ENCODE data around the gene ARHGAP4. TPM values are rescaled to one million over a fixed set of nuclear protein-coding genes. Genes with fewer than 3 reads are reported as not detected.

Gene ARHGAP4
- total RNA-seq, 2 donors from 2014 or later: 147 to 158 TPM

DNA sequence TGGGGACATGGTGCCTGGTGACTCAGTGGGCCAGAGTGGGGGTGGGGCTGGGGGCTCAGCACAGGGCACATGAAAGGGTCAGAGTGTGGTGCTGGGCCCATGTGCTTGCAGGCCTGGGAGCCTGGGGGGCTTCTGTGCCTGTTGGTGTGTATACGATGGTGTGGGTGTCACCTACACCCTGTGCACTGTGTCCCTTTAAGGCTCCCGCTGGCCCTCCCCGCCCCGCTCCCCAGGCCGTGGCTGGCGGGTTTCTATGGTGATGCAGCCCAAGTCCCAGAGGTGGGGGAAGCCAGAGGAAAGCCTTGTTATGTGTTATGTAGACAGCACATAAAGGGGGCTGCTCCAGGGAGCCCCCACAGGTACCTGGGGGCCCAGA, 45.6 kb downstream of the ARHGAP4 start:
- DNase-seq: no peak
- H3K9me3 Mint-ChIP-seq: peaks cover 0 to 2% of the 10 kb centered on the region in 2 donors

DNA sequence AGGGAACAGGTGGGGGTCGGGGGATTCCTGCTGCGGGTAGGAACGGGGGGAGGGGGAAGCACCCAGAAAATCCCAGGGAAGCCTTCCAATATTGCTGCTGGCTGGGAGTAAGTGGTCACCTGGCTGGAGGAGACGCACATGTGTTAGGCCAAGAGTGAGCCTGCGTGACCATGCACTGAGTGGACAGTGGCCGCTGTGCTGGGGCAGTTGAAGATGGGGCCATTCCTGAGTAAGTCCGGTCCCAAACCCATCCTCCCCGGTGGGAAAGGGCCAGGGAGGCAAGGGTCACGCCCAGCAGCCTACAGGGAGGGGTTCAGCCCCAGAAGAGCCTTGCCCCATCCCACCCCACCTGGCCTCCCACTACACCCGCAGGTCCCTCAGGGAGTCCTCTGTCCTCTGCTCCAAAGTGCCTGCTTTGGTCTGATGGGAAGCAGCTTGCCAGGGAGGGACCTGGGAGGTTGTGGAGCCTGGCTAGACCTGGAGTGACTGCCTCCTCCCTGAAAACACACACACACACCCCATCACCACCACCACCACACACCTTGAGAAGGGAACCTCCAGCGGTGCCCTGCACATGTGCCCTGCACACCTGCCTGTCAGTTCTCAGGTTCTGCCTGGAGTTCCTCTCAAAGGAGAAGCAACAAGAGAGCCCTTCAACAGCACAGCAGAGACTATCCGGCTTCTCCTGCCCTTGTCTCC, 46.2 kb downstream of the ARHGAP4 start:
- Mint-ChIP-seq H3K27me3 (ENCODE audit: low read depth) (peaks cover 50% of the 10 kb centered on the region), H3K27ac (no peak overlapping the region), H3K4me3 (peak overlapping the region in 1 of 2 donors; percentile 49), H3K9me3 (peaks cover 0 to 2% of the 10 kb centered on the region in 2 donors), H3K4me1 (ENCODE audit: low read depth) (peaks cover 24% of the 10 kb centered on the region), H3K36me3 (ENCODE audit: insufficient read depth in 2 of 2) (no peaks in the 10 kb centered on the region)
- ATAC-seq (replicated peaks in 1 of 2): no peak
- DNase-seq: no peak

More for the DNA sequence above, 45.6 kb downstream of the ARHGAP4 start:
- peaks cover 49% of the 10 kb centered on the region for H3K27me3 Mint-ChIP-seq (ENCODE audit: low read depth)
- H3K4me3 Mint-ChIP-seq: no peak overlapping the region
- no peak overlapping the region for H3K27ac Mint-ChIP-seq
- no peak for ATAC-seq (replicated peaks in 1 of 2)
- peaks cover 24% of the 10 kb centered on the region for H3K4me1 Mint-ChIP-seq (ENCODE audit: low read depth)
- H3K36me3 Mint-ChIP-seq (ENCODE audit: insufficient read depth in 2 of 2): no peaks in the 10 kb centered on the region

- peaks cover 50% of the 10 kb centered on the region for H3K27me3 Mint-ChIP-seq (ENCODE audit: low read depth)
- H3K27ac Mint-ChIP-seq: no peak overlapping the region
- ATAC-seq (replicated peaks in 1 of 2): peak; percentile 43 to 45
- DNase-seq: no peak
- H3K9me3 Mint-ChIP-seq: peaks cover 0 to 2% of the 10 kb centered on the region in 2 donors
- H3K36me3 Mint-ChIP-seq (ENCODE audit: insufficient read depth in 2 of 2): no peaks in the 10 kb centered on the region
- peak overlapping the region; percentile 49 to 64 for H3K4me3 Mint-ChIP-seq
- H3K4me1 Mint-ChIP-seq (ENCODE audit: low read depth): peaks cover 19% of the 10 kb centered on the region
These were observed 47.0 kb downstream of the ARHGAP4 start for GRCh38 chrX:153878969-153879653.

DNA sequence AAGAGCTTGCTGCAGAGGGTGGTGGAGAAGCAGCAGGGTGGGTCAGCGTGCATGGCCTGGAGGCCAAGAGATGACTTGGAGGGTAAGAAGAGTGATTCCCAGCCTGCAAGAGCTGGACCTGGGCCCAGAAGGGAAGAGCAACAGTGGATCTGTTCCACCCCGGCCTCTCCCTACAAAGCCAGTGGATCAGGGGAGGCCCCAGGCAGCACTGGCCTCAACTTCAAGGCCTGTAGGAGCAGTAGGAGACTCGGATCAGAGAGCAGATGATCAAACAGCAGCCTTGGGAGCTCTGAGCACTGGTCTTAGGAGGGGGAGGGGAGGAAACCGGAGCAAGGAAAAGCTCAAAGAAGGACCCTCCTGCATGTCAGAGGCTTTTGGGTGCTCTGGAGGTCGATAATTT, 47.7 kb downstream of the ARHGAP4 start:
- H3K36me3 Mint-ChIP-seq (ENCODE audit: insufficient read depth in 2 of 2): no peaks in the 10 kb centered on the region
- H3K9me3 Mint-ChIP-seq: peaks cover 0 to 2% of the 10 kb centered on the region in 2 donors
- peaks cover 19% of the 10 kb centered on the region for H3K4me1 Mint-ChIP-seq (ENCODE audit: low read depth)
- H3K27ac Mint-ChIP-seq: no peak overlapping the region
- H3K4me3 Mint-ChIP-seq: no peak overlapping the region
- ATAC-seq (replicated peaks in 1 of 2): no peak
- no peak for DNase-seq
- H3K27me3 Mint-ChIP-seq (ENCODE audit: low read depth): peaks cover 55% of the 10 kb centered on the region

DNA sequence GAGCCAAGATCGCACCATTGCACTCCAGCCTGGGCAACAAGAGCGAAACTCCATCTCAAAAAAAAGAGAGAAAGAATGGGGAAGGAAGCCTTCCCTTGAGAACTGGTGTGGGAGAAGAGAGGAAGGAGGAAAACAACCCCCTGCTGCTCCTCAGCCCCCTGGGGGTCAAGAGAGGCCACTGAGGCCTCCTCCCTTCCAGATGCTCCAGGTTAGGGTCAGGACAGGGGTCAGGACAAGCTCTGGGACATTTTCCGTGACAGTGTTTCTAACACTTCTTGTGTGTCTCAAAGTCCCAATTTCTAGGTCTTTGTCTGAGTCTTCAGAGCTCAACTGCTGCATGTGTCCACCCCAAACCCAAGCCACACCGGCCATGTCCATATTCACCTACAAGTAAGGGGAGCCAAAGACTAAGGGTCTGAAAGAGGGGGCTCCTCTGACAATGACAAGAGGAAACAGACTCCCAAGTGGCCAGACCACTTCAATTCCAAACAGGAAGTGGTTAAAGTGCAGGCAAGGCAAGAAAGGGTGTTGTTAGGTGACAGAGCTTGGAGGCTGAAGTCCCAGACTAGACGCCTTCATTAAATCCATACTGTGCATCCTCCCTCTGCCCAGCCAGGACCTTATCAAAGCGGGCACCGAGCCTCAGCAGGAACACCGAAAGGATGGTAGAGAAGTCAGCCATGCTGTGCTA, 48.3 kb downstream of the ARHGAP4 start:
- no peak overlapping the region for H3K27ac Mint-ChIP-seq
- no peaks in the 10 kb centered on the region for H3K36me3 Mint-ChIP-seq (ENCODE audit: insufficient read depth in 2 of 2)
- no peak for DNase-seq

DNA sequence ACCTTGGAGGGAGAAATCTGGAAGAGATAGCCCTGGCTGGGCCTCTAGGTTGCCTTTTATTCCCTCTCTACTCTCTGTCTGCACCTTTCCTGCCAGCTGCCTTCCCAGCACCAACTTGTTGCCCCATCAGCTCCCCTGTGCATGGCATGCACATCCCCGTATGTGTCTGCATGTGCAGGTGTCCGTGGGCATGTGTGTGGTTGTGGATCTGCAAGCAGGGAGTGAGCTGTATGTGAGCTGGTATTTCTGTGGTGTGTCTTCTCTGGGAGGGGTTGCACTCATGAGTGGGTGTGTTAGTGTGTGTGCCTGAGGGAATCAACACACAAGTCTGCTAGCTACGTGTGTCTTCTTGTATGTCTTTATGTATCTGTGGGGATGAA, 50.0 kb downstream of the ARHGAP4 start:
- H3K27ac Mint-ChIP-seq: no peak overlapping the region
- H3K4me3 Mint-ChIP-seq: no peak overlapping the region
- H3K27me3 Mint-ChIP-seq (ENCODE audit: low read depth): peaks cover 63% of the 10 kb centered on the region
- peaks cover 19% of the 10 kb centered on the region for H3K4me1 Mint-ChIP-seq (ENCODE audit: low read depth)
- DNase-seq (no peak), ATAC-seq (replicated peaks in 1 of 2) (no peak)
- H3K36me3 Mint-ChIP-seq (ENCODE audit: insufficient read depth in 2 of 2): no peaks in the 10 kb centered on the region
- peaks cover 0 to 2% of the 10 kb centered on the region in 2 donors for H3K9me3 Mint-ChIP-seq

More for the DNA sequence above, 48.3 kb downstream of the ARHGAP4 start:
- Mint-ChIP-seq H3K27me3 (ENCODE audit: low read depth) (peaks cover 59% of the 10 kb centered on the region), H3K4me1 (ENCODE audit: low read depth) (peaks cover 19% of the 10 kb centered on the region), H3K4me3 (no peak overlapping the region), H3K9me3 (peaks cover 0 to 2% of the 10 kb centered on the region in 2 donors)
- ATAC-seq (replicated peaks in 1 of 2): no peak

- ATAC-seq (replicated peaks in 1 of 2) (peak; percentile 71 to 76), DNase-seq (peak; percentile 70 to 76)
- no peak overlapping the region for H3K4me3 Mint-ChIP-seq
- H3K27ac Mint-ChIP-seq: no peak overlapping the region
- no peaks in the 10 kb centered on the region for H3K36me3 Mint-ChIP-seq (ENCODE audit: insufficient read depth in 2 of 2)
- peaks cover 0 to 2% of the 10 kb centered on the region in 2 donors for H3K9me3 Mint-ChIP-seq
- H3K4me1 Mint-ChIP-seq (ENCODE audit: low read depth): peaks cover 19% of the 10 kb centered on the region
- peaks cover 63% of the 10 kb centered on the region for H3K27me3 Mint-ChIP-seq (ENCODE audit: low read depth)
These were observed 50.5 kb downstream of the ARHGAP4 start for GRCh38 chrX:153875391-153876111.

DNA sequence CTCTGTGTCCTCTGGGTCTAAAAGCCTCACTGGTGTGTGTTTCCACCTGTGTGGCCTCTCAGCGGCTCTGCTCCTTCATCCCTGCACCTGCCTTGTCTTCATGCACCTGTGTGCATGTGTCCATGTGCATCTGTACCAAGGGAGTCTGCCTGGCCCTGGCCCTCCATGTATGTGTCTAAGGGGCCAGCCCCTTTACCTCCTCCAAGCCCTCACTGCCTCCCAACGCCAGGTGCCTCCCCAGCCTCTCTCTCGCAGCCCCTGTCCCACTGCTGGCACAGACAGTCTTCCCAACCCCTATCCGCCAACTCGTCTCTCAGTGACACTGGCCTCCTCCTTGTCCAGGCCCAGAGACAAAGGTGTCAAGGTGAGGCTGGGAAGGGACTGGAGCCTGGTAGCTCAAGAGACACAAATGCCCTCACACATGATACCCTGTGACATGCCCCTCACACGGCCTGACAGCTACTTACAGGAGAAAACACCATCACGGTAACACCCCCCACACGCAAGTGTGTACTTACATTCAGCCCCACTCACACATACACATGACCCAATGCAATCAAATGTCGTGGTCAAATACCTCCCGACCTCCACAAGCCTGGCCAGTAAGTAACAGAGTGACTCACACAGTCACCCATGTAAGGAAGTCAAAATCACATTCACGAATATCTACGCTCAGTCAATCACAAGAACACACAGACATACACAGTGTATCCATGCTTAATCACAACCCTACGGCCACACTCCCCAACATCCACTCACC, 51.5 kb downstream of the ARHGAP4 start:
- Mint-ChIP-seq H3K4me1 (ENCODE audit: low read depth) (peaks cover 19% of the 10 kb centered on the region), H3K4me3 (no peak overlapping the region), H3K27ac (no peak overlapping the region), H3K27me3 (ENCODE audit: low read depth) (peaks cover 57% of the 10 kb centered on the region), H3K9me3 (peaks cover 0 to 2% of the 10 kb centered on the region in 2 donors), H3K36me3 (ENCODE audit: insufficient read depth in 2 of 2) (no peaks in the 10 kb centered on the region)
- DNase-seq (no peak), ATAC-seq (replicated peaks in 1 of 2) (no peak)

DNA sequence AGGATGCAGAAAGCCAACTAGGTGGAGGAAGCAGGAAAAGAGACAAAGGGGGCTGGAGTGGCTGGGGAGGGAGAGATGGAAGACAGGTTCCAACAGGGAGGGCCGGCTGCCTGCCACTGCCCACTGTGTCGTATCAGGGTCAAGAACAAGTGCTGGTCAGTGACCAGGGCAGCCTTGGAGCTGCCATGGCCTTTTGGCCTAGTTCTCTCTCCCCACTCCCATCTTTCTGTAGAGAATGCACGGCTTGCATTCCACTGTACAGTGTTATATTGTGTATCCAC, 52.0 kb downstream of the ARHGAP4 start:
- Mint-ChIP-seq H3K27ac (no peak overlapping the region), H3K4me1 (ENCODE audit: low read depth) (peaks cover 15% of the 10 kb centered on the region), H3K36me3 (ENCODE audit: insufficient read depth in 2 of 2) (no peaks in the 10 kb centered on the region), H3K27me3 (ENCODE audit: low read depth) (peaks cover 51% of the 10 kb centered on the region), H3K4me3 (no peak overlapping the region), H3K9me3 (peaks cover 0 to 2% of the 10 kb centered on the region in 2 donors)
- DNase-seq (no peak), ATAC-seq (replicated peaks in 1 of 2) (no peak)

- DNase-seq (no peak), ATAC-seq (replicated peaks in 1 of 2) (no peak)
- H3K4me3 Mint-ChIP-seq: no peak overlapping the region
- H3K27me3 Mint-ChIP-seq (ENCODE audit: low read depth): peaks cover 46% of the 10 kb centered on the region
- H3K27ac Mint-ChIP-seq: no peak overlapping the region
- no peaks in the 10 kb centered on the region for H3K36me3 Mint-ChIP-seq (ENCODE audit: insufficient read depth in 2 of 2)
- peaks cover 0 to 2% of the 10 kb centered on the region in 2 donors for H3K9me3 Mint-ChIP-seq
- peaks cover 10% of the 10 kb centered on the region for H3K4me1 Mint-ChIP-seq (ENCODE audit: low read depth)
These were observed 52.6 kb downstream of the ARHGAP4 start for GRCh38 chrX:153873282-153874084.

- H3K27me3 Mint-ChIP-seq (ENCODE audit: low read depth): peaks cover 35% of the 10 kb centered on the region
- H3K27ac Mint-ChIP-seq: no peak overlapping the region
- H3K36me3 Mint-ChIP-seq (ENCODE audit: insufficient read depth in 2 of 2): no peaks in the 10 kb centered on the region
- peaks cover 0 to 2% of the 10 kb centered on the region in 2 donors for H3K9me3 Mint-ChIP-seq
- DNase-seq (no peak), ATAC-seq (replicated peaks in 1 of 2) (no peak)
- H3K4me3 Mint-ChIP-seq: no peak overlapping the region
- H3K4me1 Mint-ChIP-seq (ENCODE audit: low read depth): no peaks in the 10 kb centered on the region
These were observed 53.9 kb downstream of the ARHGAP4 start for GRCh38 chrX:153871946-153872878.

Data from activated T-cell treated with anti-CD3 and anti-CD28 coated beads, Interleukin-2, amount 50 U/mL, for 72 hours (primary cell).